Esophagus muscularis mucosa (tissue), 4 donors: Measurements from ENCODE around the gene PRRC2B. TPM values are rescaled to one million over a fixed set of nuclear protein-coding genes. Genes with fewer than 3 reads are reported as not detected.

Source experiments
- DNase-seq: peaks from one replicate; pipeline ENCODE4 v3.0.0-alpha.2; 2017; ENCODE audit errors: extremely low spot score
- H3K27ac ChIP-seq, 4 donors: fragments of 200-600 bp; sonication (generic); replicated peaks in 1 of 4; 1 replicate in 3 of 4; 2 replicates in 1 of 4; pipeline ENCODE4 v1.5.1; 2016 to 2019; ENCODE audit warnings: mild to moderate bottlenecking in 1 of 4
- H3K27me3 ChIP-seq, 4 donors: fragments of 200-600 bp; sonication (generic); one replicate each; pipeline versions ENCODE4 v1.5.1 to v1.6.0; 2016 to 2019
- H3K36me3 ChIP-seq, 4 donors: fragments of 200-600 bp; sonication (generic); one replicate each; pipeline ENCODE4 v1.5.1; 2016 to 2019
- H3K4me1 ChIP-seq, 4 donors: fragments of 200-600 bp; sonication (generic); one replicate each; pipeline ENCODE4 v1.5.1; 2016 to 2019
- H3K4me3 ChIP-seq, 4 donors: fragments of 200-600 bp; sonication (generic); 1 replicate in 2 of 4; 2 replicates in 2 of 4; pipeline ENCODE4 v1.5.1; 2016 to 2019; ENCODE audit warnings: mild to moderate bottlenecking in 4 of 4, moderate library complexity in 1 of 4
- H3K9me3 ChIP-seq, 4 donors: fragments of 200-600 bp; sonication (generic); 1 replicate in 3 of 4; 2 replicates in 1 of 4; pipeline ENCODE4 v1.5.1; 2016 to 2019
- EP300 ChIP-seq: sonication (generic); formaldehyde crosslinking; IDR thresholded peaks from one replicate; pipeline ENCODE4 v1.6.1; 2017; ENCODE audit warnings: antibody characterized with exemption
- POLR2A ChIP-seq: fragments of 450-650 bp; IDR thresholded peaks from one replicate; pipeline ENCODE4 v1.6.1; 2017; ENCODE audit warnings: antibody characterized with exemption, moderate library complexity, mild to moderate bottlenecking, low read depth
- POLR2AphosphoS5 ChIP-seq, 2 donors: sonication (generic); formaldehyde crosslinking; IDR thresholded peaks; one replicate each; pipeline ENCODE4 v1.6.1; 2017; ENCODE audit warnings: antibody characterized with exemption in 2 of 2
- WGBS: methylation state at CpG from one replicate; pipeline ENCODE4 v1.1.5; 2018; 5-methylcytosine and 5-hydroxymethylcytosine counted together
- intact Hi-C: fragments of 100-400 bp; cut with DNase I; formaldehyde crosslinking; loops from one replicate; pipeline ENCODE4 v1.15.1; 2023
- total RNA-seq, 4 donors: library from RNA; depleted of rRNA; stranded (reverse); fragments of >200 nt; gene quantifications; one replicate each; pipeline versions ENCODE4 v1.1.0 to v1.2.1, GENCODE V29; 2016
- TF ChIP-seq, protein P1 (sequence below), 3 experiments: fragments of 200-600 bp in 2 of 3; fragments of 450-650 bp in 1 of 3; sonication (generic) in 2 of 3; IDR thresholded peaks; one replicate each; pipeline ENCODE4 v1.5.1; 2017 to 2019; ENCODE audit warnings: antibody characterized with exemption in 3 of 3, mild to moderate bottlenecking in 2 of 3, moderate library complexity in 1 of 3

PRRC2B gene
- total RNA-seq, 4 donors from 2014 or later = 109 to 226 (median 148) TPM

DNA sequence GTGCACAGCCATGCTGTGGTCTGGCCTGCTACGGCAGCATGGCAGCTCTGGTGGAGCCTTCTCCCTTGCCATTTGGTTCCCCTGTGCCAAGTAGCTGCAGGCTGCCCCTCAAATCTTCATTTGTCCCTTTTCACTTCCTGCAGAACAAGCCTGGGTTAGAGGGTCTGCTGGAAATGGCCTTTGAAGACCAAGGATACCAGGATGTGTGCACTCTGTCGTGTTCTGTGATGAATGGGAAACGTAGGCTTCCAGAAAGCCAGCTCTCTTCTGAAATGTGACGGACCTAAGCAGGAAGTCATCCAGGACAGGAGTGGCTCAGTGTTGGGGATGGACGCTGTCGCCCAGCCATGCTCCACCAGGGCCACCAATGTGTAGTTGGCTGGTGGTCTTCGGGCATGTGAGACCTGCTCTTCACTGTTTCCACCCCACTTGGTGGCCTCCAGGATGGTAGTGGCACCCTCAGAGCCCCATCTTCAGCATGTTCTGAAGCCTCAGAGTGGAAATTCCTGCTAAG is 105.4 kb downstream of the PRRC2B start:
- TF ChIP-seq POLR2A (no peak), POLR2AphosphoS5 (IDR thresholded peaks at IDR 0.05) (no peak)
- TF ChIP-seq, protein P1, sequence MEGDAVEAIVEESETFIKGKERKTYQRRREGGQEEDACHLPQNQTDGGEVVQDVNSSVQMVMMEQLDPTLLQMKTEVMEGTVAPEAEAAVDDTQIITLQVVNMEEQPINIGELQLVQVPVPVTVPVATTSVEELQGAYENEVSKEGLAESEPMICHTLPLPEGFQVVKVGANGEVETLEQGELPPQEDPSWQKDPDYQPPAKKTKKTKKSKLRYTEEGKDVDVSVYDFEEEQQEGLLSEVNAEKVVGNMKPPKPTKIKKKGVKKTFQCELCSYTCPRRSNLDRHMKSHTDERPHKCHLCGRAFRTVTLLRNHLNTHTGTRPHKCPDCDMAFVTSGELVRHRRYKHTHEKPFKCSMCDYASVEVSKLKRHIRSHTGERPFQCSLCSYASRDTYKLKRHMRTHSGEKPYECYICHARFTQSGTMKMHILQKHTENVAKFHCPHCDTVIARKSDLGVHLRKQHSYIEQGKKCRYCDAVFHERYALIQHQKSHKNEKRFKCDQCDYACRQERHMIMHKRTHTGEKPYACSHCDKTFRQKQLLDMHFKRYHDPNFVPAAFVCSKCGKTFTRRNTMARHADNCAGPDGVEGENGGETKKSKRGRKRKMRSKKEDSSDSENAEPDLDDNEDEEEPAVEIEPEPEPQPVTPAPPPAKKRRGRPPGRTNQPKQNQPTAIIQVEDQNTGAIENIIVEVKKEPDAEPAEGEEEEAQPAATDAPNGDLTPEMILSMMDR (IDR thresholded peaks at IDR 0.05) = no peak
- no peak for DNase-seq
- Histone ChIP-seq H3K27me3 (no peaks in the 10 kb centered on the region), H3K4me3 (no peak overlapping the region), H3K36me3 (peaks cover 48 to 62% (median 60%) of the 10 kb centered on the region in 4 donors), H3K4me1 (peaks cover 16 to 32% (median 23%) of the 10 kb centered on the region in 4 donors), H3K9me3 (no peaks in the 10 kb centered on the region), H3K27ac (peak overlapping the region in 1 of 4 donors; percentile 11)
- intact Hi-C loops = no loop called here
- WGBS = 90% methylated on average over 4 of the region's 7 CpGs

DNA sequence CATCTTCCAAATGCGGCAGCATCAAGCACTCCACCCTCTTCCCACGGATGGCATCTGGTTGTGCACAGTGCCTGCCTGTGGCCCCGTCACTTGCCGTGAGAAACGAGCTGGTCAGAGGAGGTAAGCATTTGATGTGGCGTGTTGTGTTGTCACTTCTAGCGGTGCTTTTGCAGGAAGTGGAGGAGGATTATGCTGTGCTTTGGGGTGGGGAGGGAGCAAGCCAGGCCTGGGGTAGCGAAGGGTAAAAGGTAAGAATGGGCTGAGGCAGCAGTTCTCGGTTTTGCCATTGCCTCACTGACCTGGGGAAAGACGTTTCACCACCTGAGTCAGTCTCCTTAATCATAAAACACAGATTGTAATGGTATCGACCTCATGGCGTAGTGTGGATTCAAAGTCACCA is 106.5 kb downstream of the PRRC2B start:
- Histone ChIP-seq H3K27me3 (no peaks in the 10 kb centered on the region), H3K27ac (no peak overlapping the region), H3K36me3 (peaks cover 37 to 51% (median 49%) of the 10 kb centered on the region in 4 donors), H3K4me1 (peaks cover 17 to 37% (median 29%) of the 10 kb centered on the region in 4 donors), H3K4me3 (no peak overlapping the region), H3K9me3 (no peaks in the 10 kb centered on the region)
- no peak for DNase-seq
- TF ChIP-seq POLR2A = no peak
- TF ChIP-seq, protein P1 (IDR thresholded peaks at IDR 0.05) = no peak
- 69% methylated on average over 12 of the region's 12 CpGs for WGBS
- intact Hi-C loops = no loop called here

DNA sequence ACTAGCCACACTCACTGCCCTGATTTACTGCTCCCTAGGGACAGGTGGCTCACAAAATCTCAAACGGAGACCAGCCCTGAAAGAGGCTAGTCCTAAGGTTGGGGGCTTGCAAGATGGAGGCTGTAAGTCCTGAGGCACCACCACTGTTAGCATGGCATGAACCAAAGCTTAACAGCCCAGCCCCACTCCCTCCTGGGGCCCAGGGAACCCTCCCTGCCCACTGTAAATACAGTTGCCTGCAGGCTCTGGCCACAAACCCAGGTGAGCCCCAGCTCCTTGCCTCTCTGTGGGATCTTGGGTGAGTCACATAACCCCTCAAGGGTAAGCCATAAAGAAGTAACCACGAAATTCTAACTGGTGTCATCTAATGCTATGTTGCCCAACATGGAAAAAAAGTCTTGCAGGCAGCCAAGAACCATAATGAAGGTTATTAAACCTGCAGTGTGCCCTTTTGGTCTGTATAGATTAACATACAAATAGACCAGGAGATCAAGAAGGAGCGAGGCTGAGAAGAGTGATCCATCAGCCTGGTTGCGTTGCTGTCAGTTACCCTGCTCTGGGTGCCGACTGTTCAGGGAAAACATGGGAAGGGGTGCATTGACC is 107.2 kb downstream of the PRRC2B start:
- 74% methylated on average over 4 of the region's 5 CpGs for WGBS
- H3K4me1 ChIP-seq = peaks cover 17 to 37% (median 29%) of the 10 kb centered on the region in 4 donors
- intact Hi-C loops = no loop called here
- H3K27me3 ChIP-seq = no peaks in the 10 kb centered on the region
- peaks cover 31 to 45% (median 42%) of the 10 kb centered on the region in 4 donors for H3K36me3 ChIP-seq
- no peak for DNase-seq
- TF ChIP-seq EP300 (no peak), POLR2A (no peak), POLR2AphosphoS5 (IDR thresholded peaks at IDR 0.05) (no peak)
- TF ChIP-seq, protein P1 (IDR thresholded peaks at IDR 0.05) = no peak
- no peak overlapping the region for H3K4me3 ChIP-seq
- peak overlapping the region in 1 of 4 donors; percentile 1 for H3K27ac ChIP-seq
- no peaks in the 10 kb centered on the region for H3K9me3 ChIP-seq

DNA sequence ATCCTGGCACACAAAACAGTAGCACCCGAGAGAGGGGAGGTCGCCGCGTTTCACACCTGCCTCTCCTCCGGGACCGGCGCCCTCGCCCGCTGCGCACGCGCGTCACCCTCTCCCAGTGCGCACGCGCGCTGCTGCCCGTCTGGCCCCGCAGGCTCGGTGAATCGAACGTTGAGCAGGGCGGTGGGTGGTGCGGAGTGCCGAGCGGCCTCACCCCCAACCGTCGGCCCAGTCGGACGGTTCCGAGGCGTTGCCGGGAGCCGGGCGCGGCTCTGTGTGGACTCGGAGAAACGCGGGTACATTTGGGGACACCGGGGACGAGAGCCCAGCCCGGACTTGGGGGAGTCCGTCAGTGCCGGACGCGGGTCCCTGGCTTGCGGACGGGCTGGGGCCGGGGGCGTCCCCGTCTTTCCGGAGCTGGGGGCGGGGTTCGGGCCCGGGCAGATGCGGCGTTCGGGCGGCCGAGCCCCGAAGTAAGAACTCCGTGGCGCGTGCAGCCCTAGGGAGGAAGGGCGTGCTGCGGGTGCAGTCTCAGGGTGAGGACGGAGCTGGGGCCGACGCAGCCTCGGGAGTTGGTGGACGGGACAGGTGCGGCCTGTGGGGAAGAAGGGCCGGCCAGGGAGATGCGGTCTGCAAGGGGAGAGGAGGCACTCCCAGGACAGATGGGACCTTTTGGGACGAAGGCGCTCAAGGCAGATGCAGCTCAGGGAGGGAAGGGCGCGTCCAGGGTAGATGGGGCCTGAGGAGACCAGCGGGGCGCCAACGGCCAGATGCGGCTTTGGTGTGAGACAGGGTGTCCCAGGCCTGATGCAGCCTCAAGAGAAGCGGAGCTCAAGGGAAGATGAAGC is 109.1 kb downstream of the PRRC2B start, which contains the start of gene POMT1:
Gene POMT1, plus strand, starts transcription at position 138 of the 845 bp plus-strand sequence. CDS start 1,301 bp downstream, outside the sequence.
- 1% methylated on average over 46 of the region's 83 CpGs for WGBS
- TF ChIP-seq, protein P1 (IDR thresholded peaks at IDR 0.05) = peak in 1 of 3 experiments; percentile 7
- no peak for TF ChIP-seq EP300
- TF ChIP-seq POLR2A = no peak
- peak; percentile 83 to 95 for TF ChIP-seq POLR2AphosphoS5 (IDR thresholded peaks at IDR 0.05)
- peak within 1 kb of the TSS; percentile 77 to 98 (median 93) for H3K4me3 ChIP-seq
- intact Hi-C loops = no loop called here
- no peaks in the 10 kb centered on the region for H3K9me3 ChIP-seq
- DNase-seq = peak; percentile 95
- H3K36me3 ChIP-seq = peaks cover 19 to 40% (median 30%) of the 10 kb centered on the region in 4 donors
- H3K4me1 ChIP-seq = peaks cover 17 to 37% (median 29%) of the 10 kb centered on the region in 4 donors
- no peaks in the 10 kb centered on the region for H3K27me3 ChIP-seq
- peak within 1 kb of the TSS; percentile 81 to 86 (median 84) for H3K27ac ChIP-seq
